Activated CD4-positive, alpha-beta T cell treated with anti-CD3 and anti-CD28 coated beads, Interleukin-2, amount 50 U/mL, for 1 hour (primary cell): ENCODE measurements around the gene UCHL1.
"Not testable (repeated sequence)": the region's sequence is repeated elsewhere in the genome, so short reads cannot be mapped to it uniquely, and the experiment has no call there.

Experiments used
- DNase-seq: peaks from one replicate; pipeline ENCODE4 v3.0.0-alpha.2; 2020

Gene UCHL1

GRCh38 chr4:41241919-41242318 is 14.8 kb upstream of the UCHL1 start:
- DNase-seq, result no peak

GRCh38 chr4:41245983-41246382 is 10.7 kb upstream of the UCHL1 start:
- no peak for DNase-seq

GRCh38 chr4:41256131-41256739 is 493 bp upstream of the UCHL1 start:
- DNase-seq, result no peak

DNA sequence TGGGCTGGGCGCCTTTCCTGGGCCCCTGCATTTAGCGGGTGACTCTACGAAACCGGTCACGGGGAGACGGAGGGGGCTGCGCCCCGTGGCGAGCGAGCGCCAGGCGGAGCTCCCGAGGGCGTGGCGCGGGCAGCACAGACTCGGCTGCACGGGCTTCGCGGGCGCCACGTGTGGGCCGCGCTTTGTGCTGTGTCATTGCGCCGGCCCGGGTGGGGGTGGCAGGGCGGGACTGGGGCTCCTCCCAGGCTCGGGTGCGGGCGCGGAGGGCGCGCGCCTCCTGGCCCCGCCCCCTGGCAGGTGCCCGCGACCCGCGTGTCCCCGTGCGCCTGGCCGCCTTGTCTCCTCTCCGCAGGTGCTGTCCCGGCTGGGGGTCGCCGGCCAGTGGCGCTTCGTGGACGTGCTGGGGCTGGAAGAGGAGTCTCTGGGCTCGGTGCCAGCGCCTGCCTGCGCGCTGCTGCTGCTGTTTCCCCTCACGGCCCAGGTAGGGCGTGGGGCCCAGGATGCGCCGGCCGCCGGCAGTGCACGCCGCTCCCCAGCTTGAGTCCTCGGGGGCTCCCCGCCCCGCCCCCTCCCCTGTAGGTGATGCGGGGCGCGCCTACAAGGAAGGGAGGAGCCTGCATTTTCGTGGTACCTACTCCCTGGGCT is 651 bp downstream of the UCHL1 start:
- no peak for DNase-seq

GRCh38 chr4:41257906-41258305 is 1.2 kb downstream of the UCHL1 start:
- no peak for DNase-seq

DNA sequence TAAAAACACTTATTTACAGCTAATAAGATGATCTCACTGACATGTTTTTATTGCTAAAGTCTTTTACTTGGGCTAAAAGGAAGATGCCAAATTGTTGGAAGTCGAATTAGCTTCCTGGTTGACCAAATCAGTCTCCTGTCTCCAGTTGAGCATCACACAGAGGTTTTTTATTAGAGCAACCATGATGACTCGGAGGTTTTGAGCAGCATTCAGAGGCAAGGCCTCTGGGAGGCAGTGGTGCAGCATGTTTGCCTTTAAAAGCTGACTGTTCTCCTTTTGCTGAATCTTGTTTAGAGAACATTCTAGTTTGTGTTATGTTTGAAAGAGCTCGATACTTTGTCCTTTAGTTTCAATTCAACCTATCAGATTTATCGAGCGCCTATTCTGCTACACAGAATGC is 2.1 kb downstream of the UCHL1 start:
- no peak for DNase-seq

- no peak for DNase-seq
Measured at GRCh38 chr4:41260116-41260733, 3.5 kb downstream of the UCHL1 start.

GRCh38 chr4:41262198-41262597 is 5.5 kb downstream of the UCHL1 start:
- no peak for DNase-seq

DNA sequence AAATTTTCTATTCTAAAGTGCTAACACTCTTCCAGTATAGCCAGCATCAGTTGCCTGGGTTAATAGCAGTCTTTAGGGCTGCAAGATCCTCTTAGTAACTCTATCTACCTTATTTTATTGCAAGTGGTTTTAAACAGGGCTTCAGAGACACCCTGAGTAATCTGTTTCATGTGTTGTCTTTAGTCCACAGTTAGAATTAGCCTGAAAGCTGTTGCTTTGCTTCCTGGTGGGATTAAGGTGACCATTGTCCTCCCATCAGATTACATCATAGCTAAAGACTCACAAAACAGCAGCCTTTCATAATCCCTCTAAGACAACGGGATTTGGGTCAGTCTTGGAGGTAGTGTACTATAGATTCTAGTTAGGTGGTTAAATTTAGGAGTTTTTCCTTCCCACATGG is 7.5 kb downstream of the UCHL1 start:
- DNase-seq, result no peak

GRCh38 chr4:41267997-41268396 is 11.3 kb downstream of the UCHL1 start:
- DNase-seq, result no peak

GRCh38 chr4:41268721-41269517 is 12.2 kb downstream of the UCHL1 start:
- no peak for DNase-seq

DNA sequence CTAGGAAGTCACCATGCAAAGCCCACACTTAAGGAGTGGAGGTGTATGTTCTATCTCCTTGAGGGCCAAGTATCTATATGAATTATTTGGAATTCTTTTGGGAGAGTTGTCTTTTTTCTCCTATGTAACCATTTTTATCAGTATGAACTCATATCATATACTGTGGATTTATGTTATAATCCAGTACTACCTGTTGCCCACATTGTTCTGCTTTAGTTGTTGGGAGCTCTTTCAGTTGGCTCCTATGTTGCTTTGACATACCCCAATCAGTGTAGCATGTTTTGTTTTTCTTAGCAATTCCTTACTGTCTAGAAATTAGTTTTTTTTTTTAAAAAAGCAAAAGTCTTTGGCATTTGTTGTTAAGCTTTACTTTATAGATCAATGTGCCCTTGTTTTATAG is 13.0 kb downstream of the UCHL1 start:
- no peak for DNase-seq

GRCh38 chr4:41275931-41276330 is 19.2 kb downstream of the UCHL1 start:
- DNase-seq, result not testable (repeated sequence)

- DNase-seq, result no peak
Measured at GRCh38 chr4:41280010-41280409, 23.3 kb downstream of the UCHL1 start.

DNA sequence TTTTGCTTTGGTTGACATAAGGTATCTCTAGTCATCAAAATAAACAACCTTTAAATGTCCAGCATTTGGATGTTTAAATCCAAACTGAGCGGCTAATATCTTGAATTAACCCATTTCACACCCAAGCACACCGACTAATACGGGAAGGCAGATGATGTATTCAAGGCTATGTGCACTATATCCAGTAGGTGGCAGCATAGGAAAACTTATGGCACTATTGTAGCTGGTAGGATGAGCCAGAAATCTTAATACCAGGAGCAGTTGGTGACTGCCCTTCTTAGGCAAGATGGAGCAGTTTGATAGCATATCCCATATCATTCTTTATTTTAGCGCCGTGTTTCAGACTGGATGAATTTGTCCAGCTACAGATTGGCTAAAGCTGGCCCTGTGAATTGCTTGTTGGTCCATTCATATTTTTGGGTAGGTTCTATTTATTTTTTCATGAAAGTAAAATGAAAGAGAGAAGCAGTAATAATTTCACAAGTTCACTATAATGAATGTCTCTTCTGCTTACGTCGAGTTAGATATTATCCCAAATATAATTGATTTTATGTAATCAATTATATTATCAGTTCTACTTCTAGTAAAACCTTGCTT is 24.4 kb downstream of the UCHL1 start:
- DNase-seq, result no peak

DNA sequence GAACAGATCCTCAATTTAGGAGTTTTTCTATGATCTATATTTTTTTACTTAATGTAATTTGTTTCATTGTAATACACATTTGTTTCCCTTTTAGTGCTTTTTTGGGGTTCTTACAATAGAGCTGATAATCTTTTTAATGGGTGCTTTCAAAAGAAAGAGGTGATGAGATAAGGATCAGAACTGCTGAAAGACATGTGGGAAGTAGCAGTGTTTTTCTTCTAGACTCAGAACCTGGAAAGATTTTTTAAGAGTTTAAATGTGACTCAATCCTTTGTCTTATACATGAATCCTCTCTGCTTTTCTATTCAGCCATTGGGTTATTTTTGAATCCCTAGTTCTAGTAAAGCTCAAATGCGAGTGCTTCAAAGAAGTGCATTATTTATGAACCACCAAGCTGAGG is 25.6 kb downstream of the UCHL1 start:
- no peak for DNase-seq

DNA sequence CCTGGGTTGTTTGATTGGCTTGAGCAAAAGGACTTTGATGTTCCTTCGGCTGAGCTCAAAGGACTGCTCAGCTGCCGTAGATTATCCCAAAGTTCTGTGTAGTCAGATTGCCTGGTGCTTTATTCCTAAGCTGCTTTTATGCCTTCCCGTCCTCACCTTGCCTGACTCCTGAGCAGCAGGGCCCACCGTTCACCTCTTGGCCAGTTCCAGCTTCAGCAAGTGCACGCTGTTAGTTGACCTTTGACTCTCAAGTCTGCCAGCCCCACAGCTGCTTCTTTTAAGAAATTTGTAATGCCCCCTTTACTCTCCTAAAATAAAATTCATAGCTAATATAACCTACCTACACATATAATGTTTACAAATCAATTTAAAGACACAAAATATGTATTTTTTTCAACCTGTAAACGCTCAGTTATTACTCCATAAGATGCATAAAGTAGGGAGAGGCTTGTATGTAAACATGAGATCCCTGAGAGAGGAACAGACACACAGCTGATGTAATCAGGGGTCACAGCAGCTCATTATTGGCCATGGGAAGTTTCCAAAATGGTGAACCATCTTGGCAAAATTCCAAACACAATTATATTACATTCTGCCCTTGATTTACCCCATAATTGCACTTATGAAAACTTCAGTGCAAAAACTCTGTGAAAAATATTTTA is 28.6 kb downstream of the UCHL1 start:
- DNase-seq, result no peak

GRCh38 chr4:41285864-41286235 is 29.1 kb downstream of the UCHL1 start:
- no peak for DNase-seq

DNA sequence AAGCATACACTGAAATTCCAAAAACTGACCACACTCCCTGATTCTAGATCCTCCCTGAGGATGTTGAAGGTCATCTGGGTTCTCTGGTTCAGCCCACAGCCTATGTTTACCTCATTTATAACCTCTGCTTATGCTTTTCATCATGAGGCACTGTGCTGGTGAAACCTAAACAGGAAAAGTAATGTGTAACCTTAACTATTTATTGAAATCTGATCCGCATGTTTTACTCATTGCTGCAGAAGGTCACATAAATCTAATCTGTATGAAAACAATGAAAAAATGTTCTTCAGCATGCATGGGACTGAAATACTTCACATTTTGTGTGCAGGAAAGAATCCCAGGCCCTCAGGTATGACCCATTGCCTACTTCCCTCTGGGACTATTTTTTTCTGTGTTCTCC is 30.3 kb downstream of the UCHL1 start:
- DNase-seq, result no peak

- no peak for DNase-seq
Measured at GRCh38 chr4:41287852-41288251, 31.1 kb downstream of the UCHL1 start.

DNA sequence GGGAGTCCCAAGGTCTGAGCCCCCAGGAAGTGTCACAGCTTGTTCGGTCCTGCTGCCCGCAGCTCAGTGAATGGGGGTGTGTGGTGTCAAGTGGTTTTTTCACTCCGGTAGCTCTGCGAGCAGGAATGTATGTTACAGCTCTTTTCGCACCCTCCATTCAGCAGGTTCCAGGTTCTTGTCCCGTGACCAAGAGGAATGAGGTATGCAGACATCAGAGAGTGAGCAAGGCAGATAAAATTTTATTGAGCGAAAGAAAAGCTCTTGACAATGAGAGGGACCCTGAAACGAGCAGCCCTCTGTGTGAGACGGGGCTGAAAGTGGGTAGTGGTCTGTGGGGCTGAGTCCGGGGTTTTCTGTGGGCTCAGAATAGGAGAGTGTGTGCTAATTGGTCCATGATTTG is 31.5 kb downstream of the UCHL1 start:
- no peak for DNase-seq

DNA sequence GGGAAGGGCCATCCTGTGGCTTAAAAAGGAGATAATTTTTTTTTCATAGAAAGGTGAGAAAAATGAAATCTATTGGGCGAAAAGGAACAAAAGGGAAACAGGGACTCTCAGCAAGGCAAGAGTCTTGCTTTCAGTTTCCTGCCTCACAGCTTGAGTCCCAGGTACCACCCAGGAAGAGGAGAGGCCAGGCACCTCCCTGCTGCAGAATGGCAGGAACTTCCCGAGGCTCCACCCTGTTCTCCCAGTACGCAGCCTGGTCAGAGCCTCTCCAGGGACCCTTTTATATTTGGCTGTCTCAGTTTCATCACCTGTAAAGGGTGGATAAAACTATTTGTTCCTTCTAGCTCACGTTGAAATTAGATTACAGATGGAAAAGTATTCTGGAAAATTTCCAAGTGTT is 33.8 kb downstream of the UCHL1 start:
- no peak for DNase-seq
